GM18870 (cell line): ENCODE results near the gene MAPK6.
"Not testable (repeated sequence)": the region's sequence is repeated elsewhere in the genome, so short reads cannot be mapped to it uniquely, and the experiment has no call there.

Experiments
- ATAC-seq: cut with Tn5 transposase; IDR thresholded peaks from one replicate; pipeline ENCODE4 v1.9.1; 2021; ENCODE audit warnings: moderate library complexity; ENCODE audit not compliant: unreplicated experiment

The MAPK6 gene

DNA sequence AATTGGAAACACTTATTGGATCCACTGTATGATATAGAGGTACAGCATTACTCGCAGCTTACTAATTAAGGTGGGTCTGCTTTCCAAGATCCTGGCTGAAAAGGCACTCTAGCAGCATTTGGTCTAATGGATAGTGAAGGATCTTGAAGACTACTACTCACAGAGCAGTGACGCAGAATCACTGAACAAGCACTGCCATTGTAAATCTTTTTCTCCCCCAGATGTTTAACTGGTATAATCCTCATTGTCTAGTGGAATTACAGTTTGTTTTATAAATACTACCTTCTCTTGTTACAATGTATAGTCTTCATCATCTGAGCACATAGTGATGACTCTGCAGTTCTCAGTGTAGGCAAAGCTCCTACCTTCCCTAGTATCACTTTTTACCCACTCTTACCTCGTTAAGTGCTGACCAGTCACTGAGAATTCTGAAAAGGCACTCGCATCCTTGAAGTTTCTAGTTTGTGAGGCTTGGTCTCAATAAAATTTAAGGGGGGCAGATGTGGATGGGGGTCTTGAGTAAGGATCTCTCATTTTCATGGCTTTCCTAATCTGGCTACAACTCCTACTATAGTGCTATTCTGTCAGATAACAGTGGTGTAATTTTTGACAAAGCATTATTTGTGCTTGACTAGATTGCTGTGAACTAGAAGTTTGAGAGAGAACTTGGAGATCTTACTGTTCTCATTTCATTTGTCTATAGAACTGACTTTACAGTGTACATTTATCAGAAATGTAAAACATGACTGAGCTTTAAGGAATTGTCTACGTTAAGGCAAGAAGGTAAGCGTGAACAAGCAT lies 23.2 kb downstream of the MAPK6 start:
- no peak for ATAC-seq

DNA sequence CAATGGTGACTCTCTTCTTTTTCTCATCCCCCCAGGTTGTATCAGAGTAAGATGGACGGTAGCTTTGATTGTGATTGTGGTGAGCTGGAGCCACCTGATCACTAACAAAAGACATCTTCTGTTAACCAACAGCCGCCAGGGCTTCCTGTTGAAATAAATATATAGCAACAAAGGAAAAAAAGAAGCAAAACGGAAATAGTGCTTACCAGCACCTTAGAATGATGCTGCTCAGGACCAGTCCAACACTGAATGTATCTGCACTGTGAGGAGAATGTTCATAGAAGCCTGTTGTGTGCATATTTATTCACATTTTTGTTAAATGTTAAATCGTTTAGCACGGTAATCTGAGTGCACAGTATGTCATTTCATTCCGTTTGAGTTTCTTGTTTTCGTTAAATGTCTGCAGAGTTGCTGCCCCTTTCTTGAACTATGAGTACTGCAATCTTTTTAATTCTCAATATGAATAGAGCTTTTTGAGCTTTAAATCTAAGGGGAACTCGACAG lies 26.8 kb downstream of the MAPK6 start:
- not testable (repeated sequence) for ATAC-seq

DNA sequence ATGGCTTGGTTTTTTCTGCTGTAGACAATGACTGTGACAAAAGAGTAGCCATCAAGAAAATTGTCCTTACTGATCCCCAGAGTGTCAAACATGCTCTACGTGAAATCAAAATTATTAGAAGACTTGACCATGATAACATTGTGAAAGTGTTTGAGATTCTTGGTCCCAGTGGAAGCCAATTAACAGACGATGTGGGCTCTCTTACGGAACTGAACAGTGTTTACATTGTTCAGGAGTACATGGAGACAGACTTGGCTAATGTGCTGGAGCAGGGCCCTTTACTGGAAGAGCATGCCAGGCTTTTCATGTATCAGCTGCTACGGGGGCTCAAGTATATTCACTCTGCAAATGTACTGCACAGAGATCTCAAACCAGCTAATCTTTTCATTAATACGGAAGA lies 27.5 kb downstream of the MAPK6 start:
- ATAC-seq, result not testable (repeated sequence)

DNA sequence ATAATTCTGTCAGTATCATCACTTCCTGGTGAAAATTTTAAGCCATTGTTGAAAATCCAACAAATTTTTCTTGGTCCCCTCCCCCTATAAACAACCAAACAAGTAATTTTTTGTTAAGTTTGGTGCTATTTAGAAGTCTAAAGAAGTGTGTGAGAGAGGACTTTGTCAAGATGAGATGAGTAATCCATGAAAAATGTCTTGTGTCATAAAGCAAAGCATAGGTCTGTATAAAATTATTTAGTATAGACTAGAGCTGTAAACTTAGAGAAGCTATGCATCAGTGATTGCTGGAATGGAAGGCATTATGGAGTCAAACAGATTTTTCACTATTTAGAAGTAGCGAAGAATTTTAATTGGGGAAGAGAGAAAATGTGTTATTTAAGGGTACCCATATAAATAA lies 31.4 kb downstream of the MAPK6 start:
- no peak for ATAC-seq

DNA sequence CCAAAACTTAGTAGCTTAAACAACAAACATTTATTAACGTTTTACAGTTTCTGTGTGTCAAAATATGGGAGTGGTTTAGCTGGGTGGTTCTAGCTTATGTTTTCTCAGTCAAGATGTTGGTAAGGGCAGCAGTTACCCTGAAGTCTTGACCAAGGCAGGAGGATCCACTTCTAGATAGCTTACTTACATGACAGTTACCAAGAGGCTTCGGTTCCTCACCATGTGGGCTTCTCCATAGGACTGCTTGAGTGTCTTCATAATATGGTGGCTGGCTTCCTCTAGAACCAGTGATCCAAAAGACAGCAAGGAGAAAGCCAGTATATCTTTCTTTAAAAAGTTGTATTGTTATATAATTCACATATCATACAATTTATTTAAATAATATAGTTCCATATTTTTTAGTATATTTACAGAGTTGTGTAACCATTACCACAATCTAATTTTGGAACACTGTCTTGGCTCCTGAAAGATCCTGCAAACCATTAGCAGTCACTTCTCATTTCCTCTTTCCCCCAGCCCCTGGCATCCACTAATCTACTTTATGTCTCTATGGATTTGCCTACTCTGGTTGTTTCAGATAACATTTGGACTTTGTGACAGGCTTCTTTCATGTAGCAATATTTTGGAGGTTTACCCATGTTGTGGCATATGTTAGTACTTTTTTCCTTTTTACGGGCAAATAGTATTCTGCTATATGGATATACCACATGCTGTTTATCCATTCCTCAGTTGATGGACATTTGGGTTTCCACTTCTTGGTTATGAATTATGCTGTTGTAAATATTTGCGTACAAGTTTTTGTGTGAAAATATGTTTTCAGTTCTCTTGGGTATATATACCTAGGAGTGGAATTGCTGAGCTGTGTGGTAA lies 33.3 kb downstream of the MAPK6 start:
- no peak for ATAC-seq

DNA sequence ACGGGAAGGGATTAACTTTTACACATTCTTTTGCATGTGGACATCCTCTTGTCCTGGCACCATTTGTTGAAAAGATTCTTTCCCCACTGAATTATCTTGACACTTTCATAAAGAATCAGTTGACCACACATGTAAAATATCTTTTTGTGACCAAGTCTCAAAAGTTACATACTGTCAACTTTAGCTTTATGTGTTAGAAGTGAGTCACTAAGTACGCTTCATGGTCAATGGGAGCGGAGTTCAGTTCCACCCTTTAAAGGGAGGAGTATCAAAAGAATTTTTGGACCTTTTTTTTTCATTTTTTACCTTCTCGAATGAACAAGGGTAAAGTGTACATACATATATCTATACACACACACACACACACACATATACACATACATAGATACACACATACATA lies 35.4 kb downstream of the MAPK6 start:
- no peak for ATAC-seq

DNA sequence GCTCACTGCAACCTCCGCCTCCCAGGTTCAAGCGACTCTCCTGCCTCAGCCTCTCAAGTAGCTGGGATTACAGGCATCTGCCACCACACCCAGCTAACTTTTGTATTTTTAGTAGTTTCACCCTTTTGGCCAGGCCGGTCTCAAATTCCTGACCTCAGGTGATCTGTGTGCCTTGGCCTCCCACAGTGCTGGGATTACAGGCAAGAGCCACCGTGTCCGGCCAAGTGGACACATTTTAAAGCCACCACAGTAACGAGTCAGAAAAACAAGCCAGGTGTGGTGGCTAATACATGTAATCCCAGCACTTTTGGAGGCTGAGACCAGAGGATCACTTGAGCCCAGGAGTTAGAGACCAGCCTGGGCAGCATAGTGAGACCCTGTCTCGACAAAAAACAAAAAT lies 35.8 kb downstream of the MAPK6 start:
- ATAC-seq, result not testable (repeated sequence)

DNA sequence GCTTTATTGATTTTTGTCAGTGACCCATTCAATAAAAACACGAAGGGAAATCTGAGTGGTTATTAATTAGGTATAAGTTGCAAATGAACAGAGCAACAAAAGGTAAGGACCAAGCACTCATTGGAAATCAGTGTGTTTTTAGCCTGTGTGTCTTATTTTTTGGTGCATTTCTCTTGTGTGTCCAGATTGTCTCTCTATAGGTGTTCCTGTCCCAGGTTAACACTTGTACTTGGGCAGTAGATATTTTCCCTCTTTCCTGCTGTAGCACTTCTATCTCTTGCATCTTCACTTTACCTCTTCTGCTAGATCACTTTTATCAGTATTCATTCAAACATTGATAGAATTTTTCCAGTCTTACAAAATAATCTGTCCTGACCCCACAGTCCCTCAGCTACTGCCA lies 37.0 kb downstream of the MAPK6 start:
- no peak for ATAC-seq

DNA sequence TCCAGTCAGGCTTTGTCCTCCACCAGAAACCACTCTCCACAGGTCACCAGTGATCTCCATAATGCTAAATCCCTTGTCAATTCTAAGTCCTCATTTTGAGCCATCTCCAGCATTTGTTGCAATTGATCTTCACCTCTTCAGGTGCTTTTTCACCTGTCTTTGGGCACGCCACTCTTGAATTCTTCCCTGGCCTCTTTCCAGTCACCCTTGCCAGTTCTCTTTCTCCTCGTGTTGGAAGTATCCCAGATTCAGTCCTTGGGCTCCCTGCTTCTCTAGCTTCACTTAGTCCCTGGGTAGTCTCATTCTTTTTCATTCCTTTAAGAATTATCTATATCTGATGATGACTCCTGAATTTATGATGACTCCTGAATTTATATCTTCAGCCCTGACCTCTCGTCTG lies 37.5 kb downstream of the MAPK6 start:
- no peak for ATAC-seq

DNA sequence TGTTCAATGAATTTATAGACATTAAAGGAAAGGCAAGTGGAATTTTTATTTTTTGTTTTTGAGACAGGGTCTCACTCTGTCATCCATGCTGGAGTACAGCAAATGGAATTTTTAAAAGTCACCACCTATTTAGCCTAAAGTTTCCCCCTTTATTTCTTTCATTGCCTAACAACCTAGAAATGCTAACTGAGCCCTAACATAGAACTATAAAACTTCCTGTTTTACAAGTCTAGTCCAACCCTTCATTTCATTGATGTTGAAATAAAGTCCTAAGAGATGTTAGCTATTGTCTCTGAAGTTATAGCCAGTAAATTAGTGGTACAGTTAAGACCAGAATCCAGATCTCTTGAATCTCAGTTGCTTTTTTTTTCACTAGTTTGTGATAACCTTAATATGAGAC lies 39.0 kb downstream of the MAPK6 start:
- no peak for ATAC-seq

DNA sequence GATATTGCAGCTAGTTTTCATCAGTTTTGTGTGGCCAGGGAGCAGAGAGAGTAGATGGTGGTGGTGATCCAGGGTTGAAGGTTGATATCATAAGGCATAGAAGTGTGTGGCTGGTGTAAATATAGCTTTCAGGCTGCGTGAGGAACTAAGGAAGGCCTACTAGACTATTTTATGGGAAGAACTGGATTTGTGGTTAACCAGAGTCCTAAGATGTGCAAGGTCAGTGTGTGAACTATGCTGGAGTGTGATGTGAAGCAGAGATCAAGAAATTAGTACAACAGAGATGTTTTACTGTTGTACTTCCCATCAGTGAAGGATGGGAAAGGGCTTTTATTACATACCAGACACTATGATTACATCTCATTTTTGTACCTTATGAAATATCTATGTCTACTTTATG lies 41.5 kb downstream of the MAPK6 start:
- no peak for ATAC-seq

DNA sequence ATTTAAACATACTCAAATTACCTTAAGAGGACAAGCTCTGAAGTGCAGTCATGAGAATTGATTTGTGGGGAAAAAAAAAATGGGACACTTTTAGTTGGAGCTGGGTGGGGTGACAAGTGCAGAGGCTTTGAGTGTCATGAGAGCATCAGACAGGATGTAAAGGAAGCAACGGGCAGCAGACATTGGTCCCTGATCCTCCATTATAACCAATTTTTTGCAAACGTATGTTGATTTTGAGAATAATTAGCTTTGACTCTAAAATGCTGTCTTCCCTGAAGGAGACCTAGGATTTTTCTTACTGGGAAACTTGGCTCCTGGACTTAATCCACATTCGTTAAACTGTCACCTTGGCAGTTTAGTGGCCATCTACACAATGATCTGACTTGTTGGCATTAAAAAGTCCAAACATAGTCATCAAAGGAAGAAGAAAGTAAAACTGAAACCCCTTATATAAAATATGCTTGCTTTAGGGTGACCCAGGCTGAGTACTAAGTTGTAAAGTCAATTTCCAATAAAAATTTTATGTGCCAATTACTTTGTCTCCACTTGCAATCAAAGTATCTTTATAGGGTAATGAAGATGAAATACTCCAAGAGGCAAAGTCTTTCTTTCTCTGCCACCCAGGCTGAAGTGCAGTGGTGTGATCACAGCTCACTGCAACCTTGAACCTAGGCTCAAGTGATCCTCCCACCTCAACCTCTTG lies 48.0 kb downstream of the MAPK6 start:
- no peak for ATAC-seq

DNA sequence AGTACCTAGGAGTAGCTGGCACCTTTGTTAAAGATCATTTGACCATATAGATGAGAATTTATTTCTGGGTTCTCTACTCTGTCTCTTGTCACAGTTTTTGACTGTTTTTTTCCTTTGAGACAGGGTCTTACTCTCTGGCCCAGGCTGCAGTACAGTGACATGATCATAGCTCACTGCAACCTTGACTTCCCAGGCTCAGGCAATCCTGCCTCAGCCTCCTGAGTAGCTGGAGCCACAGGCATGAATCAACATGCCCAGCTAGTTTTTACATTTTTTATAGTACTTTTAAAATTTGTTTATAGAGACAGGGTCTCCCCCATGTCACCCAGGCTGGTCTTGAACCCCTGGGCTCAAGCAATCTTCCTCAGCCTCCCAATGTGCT lies 48.5 kb downstream of the MAPK6 start:
- no peak for ATAC-seq

DNA sequence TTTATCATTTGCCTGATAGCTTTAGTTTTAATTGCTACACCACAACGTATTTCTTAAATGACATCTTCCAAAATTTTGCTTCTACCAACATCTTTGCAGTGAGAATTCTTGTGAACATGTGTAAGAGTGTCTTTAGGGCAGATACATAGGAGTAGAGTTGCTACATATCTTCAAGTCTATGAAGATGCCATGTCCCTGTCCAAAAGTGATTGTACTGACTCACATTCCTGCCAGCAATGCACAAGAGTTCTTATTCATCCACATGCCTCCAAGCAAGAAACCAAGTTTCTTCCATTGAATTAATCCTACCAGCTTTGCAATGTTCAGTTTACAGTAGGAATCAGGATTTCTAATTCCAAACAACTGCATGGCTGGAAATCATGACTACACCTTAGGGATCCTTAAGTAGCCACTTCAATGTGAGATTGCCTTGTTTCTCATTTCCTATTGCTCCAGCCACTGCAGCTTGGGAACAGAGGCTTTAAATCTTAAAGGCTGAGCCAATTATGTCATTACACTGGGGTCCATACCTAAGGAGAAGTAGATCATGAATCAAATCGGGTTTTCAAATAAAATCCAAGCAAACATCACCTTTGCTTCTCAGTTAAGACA lies 49.1 kb downstream of the MAPK6 start:
- ATAC-seq, result no peak

DNA sequence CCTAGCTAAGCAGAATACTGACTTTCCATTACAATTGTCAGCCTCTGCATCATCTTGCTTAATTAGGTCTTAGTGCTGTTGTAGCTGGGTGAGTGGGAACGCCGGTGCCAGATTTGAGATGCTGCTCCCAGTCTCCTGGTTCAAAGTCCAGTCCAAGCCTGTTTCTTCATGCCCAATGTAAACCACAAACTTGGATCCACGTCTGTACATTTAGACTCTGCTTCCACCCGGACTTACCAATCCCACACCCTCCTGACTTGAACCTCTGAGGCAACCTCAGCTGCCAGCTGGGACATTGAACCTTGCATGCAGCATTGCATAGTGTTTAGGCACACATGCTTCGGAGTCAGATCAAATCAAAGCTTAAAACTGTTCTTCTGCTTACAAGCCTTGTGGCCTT lies 50.5 kb downstream of the MAPK6 start:
- ATAC-seq, result no peak

DNA sequence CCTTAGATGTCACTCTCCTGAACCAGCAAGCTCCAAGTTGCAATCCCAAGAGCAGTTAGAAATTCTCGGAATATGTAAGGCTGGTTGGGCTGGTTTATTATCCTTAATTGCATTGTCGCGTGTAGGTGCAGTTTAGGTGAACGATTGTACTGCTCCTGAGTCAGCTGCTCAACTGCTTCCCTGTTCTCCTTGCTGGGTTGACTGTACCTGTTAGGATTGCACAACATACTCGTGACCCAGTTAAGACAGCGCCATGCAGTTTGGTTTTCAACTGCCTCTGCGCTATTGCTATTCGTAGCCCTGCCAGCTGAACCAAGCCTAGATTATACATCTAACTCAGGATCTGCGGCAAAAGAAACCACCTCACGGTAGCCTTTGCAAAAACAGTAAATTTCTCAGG lies 52.6 kb downstream of the MAPK6 start:
- ATAC-seq, result no peak

DNA sequence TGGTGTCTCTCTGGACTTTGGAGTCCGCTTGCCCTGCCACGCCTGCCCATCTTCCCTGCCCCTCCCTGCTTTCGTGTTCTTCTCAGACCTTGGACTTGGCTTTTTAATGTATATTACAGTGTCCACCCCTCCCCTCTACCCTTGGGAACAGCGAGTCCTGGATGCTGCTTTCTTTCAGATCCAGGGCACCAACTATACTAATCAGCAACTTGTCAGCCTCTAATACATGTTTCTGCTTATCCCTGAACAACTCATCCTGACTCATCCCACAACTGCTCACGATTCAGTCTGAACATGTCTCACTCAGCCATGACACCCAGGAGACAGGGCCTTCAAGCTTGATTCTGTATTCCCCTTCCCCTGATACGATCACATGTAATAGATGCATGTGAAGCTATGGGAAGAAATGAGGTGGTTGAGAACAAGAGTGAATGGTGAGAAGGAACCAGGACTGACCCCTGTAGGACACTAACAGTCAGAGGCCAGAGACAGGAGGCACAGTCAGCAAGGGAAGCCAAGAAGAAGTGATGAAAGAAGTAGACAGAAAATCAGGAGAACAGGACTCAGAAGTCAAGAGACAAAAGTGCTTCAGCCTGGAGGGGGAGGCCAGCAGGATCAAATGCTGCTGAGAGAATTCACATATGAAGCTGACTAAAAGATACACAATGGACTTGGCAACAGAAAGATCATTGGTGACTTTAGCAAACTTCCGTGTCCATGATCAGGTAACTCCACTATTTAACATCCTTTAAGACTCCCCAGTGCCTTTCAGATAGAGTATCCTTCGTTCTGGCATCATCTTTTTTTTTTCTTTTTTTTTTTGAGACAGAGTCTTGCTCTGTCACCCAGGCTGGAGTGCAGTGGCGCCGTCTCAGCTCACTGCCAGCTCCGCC lies 58.1 kb downstream of the MAPK6 start:
- peak; percentile 66 for ATAC-seq

DNA sequence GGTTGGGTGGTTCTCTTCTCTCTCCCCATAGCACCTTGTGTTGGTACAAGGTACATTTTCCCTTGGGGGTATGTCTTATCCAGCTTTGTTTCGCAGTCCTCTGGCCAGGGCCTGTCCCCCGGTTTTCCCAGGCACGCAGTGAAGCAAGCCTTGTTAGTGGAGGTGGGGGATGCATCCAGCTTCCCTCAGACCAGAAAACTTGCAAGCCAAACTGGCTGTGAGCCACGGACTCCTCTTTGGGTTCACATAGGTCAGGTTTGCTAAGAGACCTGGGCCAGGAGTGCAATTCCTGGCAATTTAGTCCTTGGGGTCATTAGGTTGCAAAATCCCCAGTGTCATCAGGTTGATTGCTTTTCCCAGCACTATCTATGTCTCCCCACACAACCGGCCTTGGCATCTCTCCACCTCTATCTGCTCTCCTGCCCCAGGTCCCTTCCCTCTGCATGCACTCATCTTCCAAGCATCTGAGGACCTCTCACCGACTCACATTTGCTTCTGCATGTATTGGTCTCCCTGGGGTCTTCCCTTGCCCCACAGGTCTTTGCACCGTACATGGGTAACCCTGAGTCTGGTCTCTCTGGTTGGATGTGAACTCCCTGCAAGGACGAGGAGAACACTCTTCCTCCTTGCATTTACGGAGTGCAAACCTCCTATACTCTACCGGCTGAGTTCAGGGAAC lies 59.3 kb downstream of the MAPK6 start:
- no peak for ATAC-seq

DNA sequence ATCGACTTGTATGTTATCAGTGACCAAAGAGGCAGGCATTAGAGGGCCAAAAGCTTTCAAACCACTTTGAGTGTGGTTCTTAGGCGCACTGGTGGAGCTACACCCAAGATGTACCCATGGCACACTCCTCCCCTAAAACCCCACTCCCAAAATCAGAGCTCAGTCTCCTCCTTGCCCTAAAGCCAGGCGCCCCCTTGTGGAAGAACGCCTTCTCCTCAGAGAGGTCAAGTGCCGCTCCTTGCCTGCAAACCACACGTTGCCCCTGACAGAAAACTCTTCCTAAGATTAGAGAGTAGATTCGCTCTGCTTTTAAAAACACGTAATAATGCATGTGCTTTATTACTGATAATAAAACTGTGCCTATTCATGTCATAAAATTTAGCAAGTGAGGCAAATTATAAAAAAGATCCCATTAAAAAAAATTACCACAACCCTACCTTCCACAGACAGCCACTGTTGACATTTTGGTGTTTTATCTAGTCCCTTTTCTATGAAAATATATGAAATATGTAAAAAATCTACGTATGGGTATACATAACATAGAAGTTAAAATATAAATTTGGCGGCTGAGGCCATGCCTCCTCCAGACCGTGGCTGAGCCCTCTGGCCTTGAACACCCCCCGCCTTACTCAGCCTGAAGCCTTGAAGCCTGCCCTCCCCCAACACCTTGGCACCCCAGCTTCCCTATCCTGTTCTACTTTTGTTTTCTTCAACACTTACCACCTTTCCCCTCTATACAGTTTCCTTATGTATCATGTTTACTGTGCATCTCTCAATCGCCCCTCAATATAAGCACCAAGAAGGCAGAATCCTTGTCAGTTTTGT lies 60.1 kb downstream of the MAPK6 start:
- no peak for ATAC-seq
